NCI-H1105 (cell line): Measurements from ENCODE around the gene FOXN3.
"Not testable (repeated sequence)": the region's sequence is repeated elsewhere in the genome, so short reads cannot be mapped to it uniquely, and the experiment has no call there.

Experiments
- DNase-seq: peaks from one replicate; lab custom pipeline; 2025; lab: John Stamatoyannopoulos, UW

Gene FOXN3

GRCh38 chr14:89126461-89126860 lies 290.6 kb downstream of the FOXN3 start:
- DNase-seq: no peak

DNA sequence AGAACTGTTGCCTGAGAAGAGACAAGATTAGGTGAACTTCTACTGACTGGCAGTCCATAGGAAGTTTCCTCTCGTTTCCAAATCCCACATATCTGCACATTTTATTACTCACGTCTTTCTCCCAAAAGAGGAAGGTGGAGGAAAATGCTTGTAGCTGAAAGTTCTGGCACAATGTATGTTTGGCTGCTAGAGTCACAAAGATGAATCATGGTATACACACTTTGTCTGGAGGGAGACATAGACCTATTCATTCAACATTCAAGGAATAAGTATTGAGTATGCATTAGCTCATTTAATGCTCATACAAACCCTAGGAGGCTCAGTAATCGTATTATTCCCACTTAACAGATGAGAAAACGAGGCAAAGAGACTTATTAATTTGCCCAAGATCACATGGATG lies 291.8 kb downstream of the FOXN3 start:
- DNase-seq: no peak

- DNase-seq: no peak
These were observed 293.2 kb downstream of the FOXN3 start for GRCh38 chr14:89123851-89124250.

DNA sequence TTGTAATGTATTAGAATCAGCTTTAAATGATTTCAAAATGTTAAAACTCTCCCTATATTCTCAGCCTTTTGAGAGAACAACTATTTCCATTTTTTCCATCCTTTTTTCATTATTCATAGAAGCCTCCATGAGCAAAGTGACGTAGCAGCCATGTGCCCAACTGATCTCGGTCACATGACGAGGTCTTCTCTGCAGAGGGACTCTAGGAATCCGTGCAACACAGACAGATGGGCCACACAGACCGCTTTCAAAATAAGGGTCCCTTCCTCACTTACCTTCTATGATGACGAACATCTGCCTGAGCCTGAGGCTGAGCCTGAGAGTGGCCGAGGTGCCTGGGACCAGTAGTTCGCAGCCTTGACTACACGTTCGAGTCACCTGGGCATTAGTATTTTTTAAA lies 293.8 kb downstream of the FOXN3 start:
- DNase-seq: no peak

- peak; percentile 34 for DNase-seq
These were observed 294.9 kb downstream of the FOXN3 start for GRCh38 chr14:89121968-89122620.

DNA sequence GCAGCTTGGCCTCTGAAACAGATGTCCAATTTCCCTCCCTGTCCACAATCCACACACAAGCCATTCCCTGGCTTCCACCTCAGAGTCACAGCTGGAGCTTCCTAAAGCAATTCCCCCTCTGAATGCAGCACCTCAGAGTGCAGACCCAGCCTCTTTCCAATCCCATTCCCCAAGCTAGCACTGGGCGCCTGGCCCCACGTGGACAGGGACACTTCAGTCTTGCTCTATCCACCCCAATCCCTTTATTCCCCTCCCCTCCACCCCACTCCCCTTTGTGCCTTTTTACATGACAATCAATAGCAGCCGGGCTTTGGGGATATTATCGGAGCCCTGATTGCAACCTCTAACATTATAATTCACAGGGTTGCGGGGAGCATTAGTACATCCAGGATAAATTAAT lies 300.0 kb downstream of the FOXN3 start:
- no peak for DNase-seq

DNA sequence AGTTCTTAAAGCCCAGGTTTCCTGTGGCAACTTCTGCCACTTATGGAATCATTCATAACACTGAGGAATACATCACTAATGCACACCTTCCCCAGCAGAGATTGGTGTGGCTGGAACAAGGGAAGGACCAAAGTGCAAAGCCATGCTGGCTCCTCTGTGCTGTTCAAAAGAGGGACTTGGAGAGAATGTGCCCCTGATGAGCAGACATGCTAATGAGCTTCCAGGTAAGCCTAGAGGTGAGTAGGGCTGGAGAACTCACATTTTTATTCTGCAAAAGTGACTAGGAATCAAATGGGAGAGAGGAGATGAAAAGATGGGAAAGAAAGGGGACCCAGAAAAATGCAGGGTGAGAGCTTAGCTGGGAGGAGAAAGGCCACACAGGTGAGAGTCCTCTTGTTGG lies 302.9 kb downstream of the FOXN3 start:
- no peak for DNase-seq

DNA sequence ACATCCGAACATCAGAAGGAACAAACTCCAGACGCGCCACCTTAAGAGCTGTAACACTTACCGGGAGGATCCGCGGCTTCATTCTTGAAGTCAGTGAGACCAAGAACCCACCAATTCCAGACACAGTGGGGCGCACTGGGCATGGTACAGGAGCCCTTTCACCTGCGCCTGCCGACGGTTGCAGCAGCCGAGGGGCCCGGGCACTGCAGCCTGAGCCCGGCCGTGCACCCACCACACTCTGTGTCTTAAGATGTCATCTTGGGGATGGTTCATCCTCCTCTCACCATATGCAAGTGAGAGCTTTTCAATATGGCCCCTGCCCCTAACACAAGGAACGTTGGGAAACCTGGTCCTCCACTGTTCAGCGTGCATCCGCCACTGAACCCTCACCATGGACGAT lies 304.3 kb downstream of the FOXN3 start:
- DNase-seq: no peak

DNA sequence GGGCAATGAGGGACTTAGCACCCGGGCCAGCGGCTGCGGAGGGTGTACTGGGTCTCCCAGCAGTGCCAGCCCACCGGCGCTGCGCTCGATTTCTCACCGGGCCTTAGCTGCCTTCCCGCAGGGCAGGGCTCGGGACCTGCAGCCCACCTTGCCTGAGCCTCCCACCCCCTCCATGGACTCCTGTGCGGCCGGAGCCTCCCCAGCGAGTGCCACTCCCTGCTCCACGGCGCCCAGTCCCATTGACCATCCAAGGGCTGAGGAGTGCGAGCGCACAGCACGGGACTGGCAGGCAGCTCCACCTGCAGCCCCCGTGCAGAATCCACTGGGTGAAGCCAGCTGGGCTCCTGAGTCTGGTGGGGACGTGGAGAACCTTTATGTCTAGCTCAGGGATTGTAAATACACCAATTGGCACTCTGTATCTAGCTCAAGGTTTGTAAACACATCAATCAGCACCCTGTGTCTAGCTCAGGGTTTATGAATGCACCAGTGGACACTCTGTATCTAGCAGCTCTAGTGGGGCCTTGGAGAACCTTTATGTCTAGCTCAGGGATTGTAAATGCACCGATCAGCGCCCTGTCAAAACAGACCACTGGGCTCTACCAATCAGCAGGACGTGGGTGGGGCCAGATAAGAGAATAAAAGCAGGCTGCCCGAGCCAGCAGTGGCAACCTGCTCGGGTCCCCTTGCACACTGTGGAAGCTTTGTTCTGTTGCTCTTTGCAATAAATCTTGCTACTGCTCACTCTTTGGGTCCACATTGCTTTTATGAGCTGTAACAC lies 305.1 kb downstream of the FOXN3 start:
- DNase-seq: not testable (repeated sequence)

DNA sequence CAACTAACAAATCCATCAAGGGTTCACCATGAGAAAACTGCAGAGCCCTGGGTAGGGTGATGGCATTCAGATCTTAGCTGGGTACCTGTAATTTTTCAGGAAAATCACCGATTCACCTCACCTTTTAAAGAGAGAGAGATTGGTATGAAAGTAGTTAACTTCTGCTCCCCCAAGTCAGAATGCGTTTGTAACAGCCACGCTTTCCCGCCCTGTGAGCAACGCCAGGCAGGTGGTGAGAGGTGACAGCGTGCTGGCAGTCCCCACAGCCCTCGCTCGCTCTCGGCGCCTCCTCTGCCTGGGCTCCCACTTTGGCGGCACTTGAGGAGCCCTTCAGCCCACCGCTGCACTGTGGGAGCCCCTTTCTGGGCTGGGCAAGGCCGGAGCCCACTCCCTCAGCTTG lies 305.8 kb downstream of the FOXN3 start:
- not testable (repeated sequence) for DNase-seq

- DNase-seq: no peak
These were observed 306.9 kb downstream of the FOXN3 start for GRCh38 chr14:89110110-89110509.

- DNase-seq: no peak
These were observed 308.4 kb downstream of the FOXN3 start for GRCh38 chr14:89108608-89109007.

- no peak for DNase-seq
These were observed 309.4 kb downstream of the FOXN3 start for GRCh38 chr14:89107626-89108025.
